ENCODE measurements around the gene KLHL33. TPM values are rescaled to one million over a fixed set of nuclear protein-coding genes. Genes with fewer than 3 reads are reported as not detected.

Gene KLHL33
- polyA plus RNA-seq, 3 donors: 0.04 TPM; not detected in 2

- Histone ChIP-seq H3K27me3 (ENCODE audit: control insufficient read depth in 2 of 2, insufficient read depth in 2 of 2, low read length in 2 of 2) (no peaks in the 10 kb centered on the region), H3K36me3 (replicated peaks in 1 of 2; ENCODE audit: control insufficient read depth in 1 of 2, insufficient read depth in 2 of 2, low read length in 2 of 2) (peaks cover 13 to 20% of the 10 kb centered on the region in 2 donors), H2AFZ (ENCODE audit: insufficient read depth, low read depth, low read length, poor library complexity, severe bottlenecking) (peak overlapping the region; percentile 78), H4K20me1 (ENCODE audit: insufficient read depth, low read length) (peaks cover 54% of the 10 kb centered on the region), H3K9me3 (replicated peaks in 1 of 2; ENCODE audit: control insufficient read depth in 1 of 2, insufficient read depth in 1 of 2, low read length in 2 of 2) (no peaks in the 10 kb centered on the region), H3K27ac (ENCODE audit: low read depth in 1 of 2, low read length in 2 of 2) (peak overlapping the region; percentile 73 to 82), H3K4me2 (replicated peaks; ENCODE audit: extremely low read depth, low read length, poor library complexity, severe bottlenecking) (peak overlapping the region; percentile 77), H3K79me2 (ENCODE audit: insufficient read depth, low read length) (peaks cover 71% of the 10 kb centered on the region), H3K4me3 (replicated peaks in 1 of 3; ENCODE audit: low read depth in 2 of 3, low read length in 3 of 3) (peak overlapping the region; percentile 82 to 95 (median 86)), H3K9ac (ENCODE audit: insufficient read depth, low read length, poor library complexity, severe bottlenecking) (peak overlapping the region; percentile 69), H3K4me1 (ENCODE audit: control insufficient read depth in 1 of 2, insufficient read depth in 2 of 2, low read length in 2 of 2) (peaks cover 29 to 35% of the 10 kb centered on the region in 2 donors)
- Mint-ChIP-seq H3K9me3 (no peaks in the 10 kb centered on the region), H3K36me3 (peaks cover 15 to 17% of the 10 kb centered on the region in 2 donors), H3K4me1 (peaks cover 50% of the 10 kb centered on the region), H3K27ac (peak overlapping the region; percentile 83 to 97 (median 92)), H3K27me3 (ENCODE audit: low read depth in 3 of 3) (peaks cover 0 to 1% (median 0%) of the 10 kb centered on the region in 3 donors), H3K4me3 (peak overlapping the region; percentile 97 to 98)
- intact Hi-C loops (cut with micrococcal nuclease): loop anchor here in 1 of 2 donors (10.0 kb wide), 1 partner anchor 52 kb away; the partner anchor contains the start of genes PIP4P1 and PNP
- WGBS (ENCODE audit: insufficient coverage): 0% methylated on average over 2 of the region's 7 CpGs
- peak; percentile 30 to 48 (median 31) for DNase-seq
- TF ChIP-seq, protein P1, sequence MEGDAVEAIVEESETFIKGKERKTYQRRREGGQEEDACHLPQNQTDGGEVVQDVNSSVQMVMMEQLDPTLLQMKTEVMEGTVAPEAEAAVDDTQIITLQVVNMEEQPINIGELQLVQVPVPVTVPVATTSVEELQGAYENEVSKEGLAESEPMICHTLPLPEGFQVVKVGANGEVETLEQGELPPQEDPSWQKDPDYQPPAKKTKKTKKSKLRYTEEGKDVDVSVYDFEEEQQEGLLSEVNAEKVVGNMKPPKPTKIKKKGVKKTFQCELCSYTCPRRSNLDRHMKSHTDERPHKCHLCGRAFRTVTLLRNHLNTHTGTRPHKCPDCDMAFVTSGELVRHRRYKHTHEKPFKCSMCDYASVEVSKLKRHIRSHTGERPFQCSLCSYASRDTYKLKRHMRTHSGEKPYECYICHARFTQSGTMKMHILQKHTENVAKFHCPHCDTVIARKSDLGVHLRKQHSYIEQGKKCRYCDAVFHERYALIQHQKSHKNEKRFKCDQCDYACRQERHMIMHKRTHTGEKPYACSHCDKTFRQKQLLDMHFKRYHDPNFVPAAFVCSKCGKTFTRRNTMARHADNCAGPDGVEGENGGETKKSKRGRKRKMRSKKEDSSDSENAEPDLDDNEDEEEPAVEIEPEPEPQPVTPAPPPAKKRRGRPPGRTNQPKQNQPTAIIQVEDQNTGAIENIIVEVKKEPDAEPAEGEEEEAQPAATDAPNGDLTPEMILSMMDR (IDR thresholded peaks at IDR 0.05): no peak
Measured at GRCh38 chr14:20412411-20412810, 23.6 kb downstream of the KLHL33 start.

GRCh38 chr14:20409226-20409625, 26.7 kb downstream of the KLHL33 start:
- Histone ChIP-seq H3K4me1 (ENCODE audit: control insufficient read depth in 1 of 2, insufficient read depth in 2 of 2, low read length in 2 of 2) (peaks cover 17 to 20% of the 10 kb centered on the region in 2 donors), H3K4me3 (replicated peaks in 1 of 3; ENCODE audit: low read depth in 2 of 3, low read length in 3 of 3) (no peak overlapping the region), H3K27me3 (ENCODE audit: control insufficient read depth in 2 of 2, insufficient read depth in 2 of 2, low read length in 2 of 2) (no peaks in the 10 kb centered on the region), H3K4me2 (replicated peaks; ENCODE audit: extremely low read depth, low read length, poor library complexity, severe bottlenecking) (no peak overlapping the region), H3K9ac (ENCODE audit: insufficient read depth, low read length, poor library complexity, severe bottlenecking) (no peak overlapping the region), H2AFZ (ENCODE audit: insufficient read depth, low read depth, low read length, poor library complexity, severe bottlenecking) (no peak overlapping the region), H3K79me2 (ENCODE audit: insufficient read depth, low read length) (peaks cover 90% of the 10 kb centered on the region), H3K9me3 (replicated peaks in 1 of 2; ENCODE audit: control insufficient read depth in 1 of 2, insufficient read depth in 1 of 2, low read length in 2 of 2) (no peaks in the 10 kb centered on the region), H3K27ac (ENCODE audit: low read depth in 1 of 2, low read length in 2 of 2) (no peak overlapping the region), H3K36me3 (replicated peaks in 1 of 2; ENCODE audit: control insufficient read depth in 1 of 2, insufficient read depth in 2 of 2, low read length in 2 of 2) (peaks cover 44 to 51% of the 10 kb centered on the region in 2 donors), H4K20me1 (ENCODE audit: insufficient read depth, low read length) (peaks cover 86% of the 10 kb centered on the region)
- peak overlapping the region in 1 of 7 donors; percentile 67 for H3K27ac Mint-ChIP-seq
- peaks cover 41% of the 10 kb centered on the region for H3K4me1 Mint-ChIP-seq
- no peak overlapping the region for H3K4me3 Mint-ChIP-seq
- intact Hi-C loops (cut with micrococcal nuclease): no loop called here
- H3K27me3 Mint-ChIP-seq (ENCODE audit: low read depth in 3 of 3): peaks cover 0 to 1% (median 0%) of the 10 kb centered on the region in 3 donors
- H3K9me3 Mint-ChIP-seq: no peaks in the 10 kb centered on the region
- TF ChIP-seq, protein P1 (IDR thresholded peaks at IDR 0.05): no peak
- DNase-seq: no peak
- 100% methylated on average over 1 of the region's 2 CpGs for WGBS (ENCODE audit: insufficient coverage)
- peaks cover 47 to 49% of the 10 kb centered on the region in 2 donors for H3K36me3 Mint-ChIP-seq
